Stimulated activated naive CD4-positive, alpha-beta T cell (primary cell): Measurements from ENCODE around the gene ENTPD6.

Experiments
- DNase-seq, 6 experiments: peaks; one replicate each; lab custom pipeline; 2025; lab: John Stamatoyannopoulos, UW

The ENTPD6 gene

GRCh38 chr20:25242231-25242630 is 46.7 kb downstream of the ENTPD6 start:
- no peak for DNase-seq

GRCh38 chr20:25243416-25243979 is 48.0 kb downstream of the ENTPD6 start:
- no peak for DNase-seq

- no peak for DNase-seq
These were observed 49.5 kb downstream of the ENTPD6 start for GRCh38 chr20:25244976-25245375.

GRCh38 chr20:25245461-25245860 is 49.9 kb downstream of the ENTPD6 start:
- DNase-seq, result no peak

- DNase-seq, result no peak
These were observed 50.9 kb downstream of the ENTPD6 start for GRCh38 chr20:25246182-25246999.

GRCh38 chr20:25247000-25247517 is 51.5 kb downstream of the ENTPD6 start:
- peak in 2 of 6 experiments; percentile 12 to 45 for DNase-seq

- no peak for DNase-seq
These were observed 52.0 kb downstream of the ENTPD6 start for GRCh38 chr20:25247518-25247955.

GRCh38 chr20:25247956-25248785 is 52.7 kb downstream of the ENTPD6 start, which contains the start of gene PYGB:
Gene PYGB (plus strand): TSS chr20:25248085. CDS start chr20:25248179, 94 bp downstream.
- DNase-seq, result peak; percentile 50 to 80 (median 72)

GRCh38 chr20:25248786-25249172 is 53.3 kb downstream of the ENTPD6 start:
- DNase-seq, result peak in 1 of 6 experiments; percentile 30

- no peak for DNase-seq
These were observed 53.9 kb downstream of the ENTPD6 start for GRCh38 chr20:25249198-25249931.

- DNase-seq, result no peak
These were observed 55.0 kb downstream of the ENTPD6 start for GRCh38 chr20:25250508-25250907.

- no peak for DNase-seq
These were observed 55.5 kb downstream of the ENTPD6 start for GRCh38 chr20:25251019-25251418.

- DNase-seq, result no peak
These were observed 56.0 kb downstream of the ENTPD6 start for GRCh38 chr20:25251558-25251957.

GRCh38 chr20:25252230-25252651 is 56.7 kb downstream of the ENTPD6 start:
- DNase-seq, result no peak

GRCh38 chr20:25252686-25253421 is 57.3 kb downstream of the ENTPD6 start:
- no peak for DNase-seq

- no peak for DNase-seq
These were observed 58.2 kb downstream of the ENTPD6 start for GRCh38 chr20:25253606-25254275.

- no peak for DNase-seq
These were observed 59.1 kb downstream of the ENTPD6 start for GRCh38 chr20:25254571-25254970.

- DNase-seq, result no peak
These were observed 59.6 kb downstream of the ENTPD6 start for GRCh38 chr20:25254986-25255680.

GRCh38 chr20:25256226-25256859 is 60.8 kb downstream of the ENTPD6 start:
- no peak for DNase-seq
